Measurements from ENCODE around the gene SOX6.

Gene SOX6

DNA sequence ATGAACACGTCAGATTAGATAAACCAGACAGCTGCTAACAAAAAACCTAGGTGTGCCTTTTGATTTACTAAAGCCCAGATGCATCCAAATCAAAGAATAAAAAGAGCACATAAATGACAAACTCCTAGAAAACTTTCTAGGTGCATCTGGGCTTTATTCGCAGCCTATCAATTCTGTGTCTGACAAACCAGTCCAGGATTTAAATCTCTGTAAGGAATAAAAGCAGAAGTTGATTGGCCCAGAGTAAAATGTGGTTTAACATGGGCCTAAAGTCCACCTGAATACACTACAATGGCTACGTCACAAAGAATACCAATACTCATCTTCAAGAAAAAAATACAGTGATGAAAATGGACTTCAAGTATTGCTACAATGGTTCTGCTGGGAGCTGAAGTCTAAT lies 66.8 kb downstream of the SOX6 start:
- no peak overlapping the region for H3K4me3 ChIP-seq (ENCODE audit: low read depth in 1 of 2, low read length in 1 of 2)
- no peaks in the 10 kb centered on the region for H3K36me3 ChIP-seq
- H3K4me1 ChIP-seq (ENCODE audit: control insufficient read depth in 1 of 2, insufficient read depth in 1 of 2, low read depth in 1 of 2, low read length in 1 of 2): no peaks in the 10 kb centered on the region
- no peaks in the 10 kb centered on the region for H3K27me3 ChIP-seq
- TF ChIP-seq, protein P1, sequence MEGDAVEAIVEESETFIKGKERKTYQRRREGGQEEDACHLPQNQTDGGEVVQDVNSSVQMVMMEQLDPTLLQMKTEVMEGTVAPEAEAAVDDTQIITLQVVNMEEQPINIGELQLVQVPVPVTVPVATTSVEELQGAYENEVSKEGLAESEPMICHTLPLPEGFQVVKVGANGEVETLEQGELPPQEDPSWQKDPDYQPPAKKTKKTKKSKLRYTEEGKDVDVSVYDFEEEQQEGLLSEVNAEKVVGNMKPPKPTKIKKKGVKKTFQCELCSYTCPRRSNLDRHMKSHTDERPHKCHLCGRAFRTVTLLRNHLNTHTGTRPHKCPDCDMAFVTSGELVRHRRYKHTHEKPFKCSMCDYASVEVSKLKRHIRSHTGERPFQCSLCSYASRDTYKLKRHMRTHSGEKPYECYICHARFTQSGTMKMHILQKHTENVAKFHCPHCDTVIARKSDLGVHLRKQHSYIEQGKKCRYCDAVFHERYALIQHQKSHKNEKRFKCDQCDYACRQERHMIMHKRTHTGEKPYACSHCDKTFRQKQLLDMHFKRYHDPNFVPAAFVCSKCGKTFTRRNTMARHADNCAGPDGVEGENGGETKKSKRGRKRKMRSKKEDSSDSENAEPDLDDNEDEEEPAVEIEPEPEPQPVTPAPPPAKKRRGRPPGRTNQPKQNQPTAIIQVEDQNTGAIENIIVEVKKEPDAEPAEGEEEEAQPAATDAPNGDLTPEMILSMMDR (IDR thresholded peaks at IDR 0.05): no peak
- no peaks in the 10 kb centered on the region for H3K9me3 ChIP-seq
- H3K27ac ChIP-seq: no peak overlapping the region

DNA sequence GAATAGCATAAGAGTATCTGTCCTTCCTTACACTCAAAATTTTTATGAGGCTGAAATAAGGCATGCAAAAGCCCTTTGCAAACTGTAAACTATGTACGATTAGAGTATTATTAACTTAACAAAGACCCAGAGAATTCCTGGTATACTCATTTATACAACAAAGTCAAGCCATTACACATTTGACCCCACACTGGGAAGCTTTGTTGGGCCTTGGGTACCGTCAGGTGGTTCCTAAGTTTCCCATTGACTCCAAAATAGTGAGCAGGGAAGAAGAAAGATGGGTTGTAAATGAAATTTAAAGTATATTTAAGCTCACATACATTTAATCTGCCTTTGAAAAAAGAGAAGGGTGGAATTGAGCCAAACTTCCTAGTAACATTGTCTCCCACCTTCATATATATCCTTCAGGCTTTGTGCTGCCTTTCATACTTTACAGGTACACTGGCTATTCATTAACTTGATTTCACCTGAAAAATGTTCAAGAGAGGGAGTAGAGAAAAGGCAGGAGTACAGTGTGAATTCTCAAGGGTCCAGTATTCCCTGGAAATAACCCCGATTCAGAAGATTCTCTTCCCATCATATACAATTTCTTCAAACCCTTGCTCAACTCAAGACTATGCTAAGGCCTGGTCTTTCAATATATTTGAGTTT lies 68.6 kb downstream of the SOX6 start:
- Histone ChIP-seq H3K9me3 (no peaks in the 10 kb centered on the region), H3K36me3 (no peaks in the 10 kb centered on the region), H3K4me3 (ENCODE audit: low read depth in 1 of 2, low read length in 1 of 2) (no peak overlapping the region), H3K27me3 (no peaks in the 10 kb centered on the region), H3K4me1 (ENCODE audit: control insufficient read depth in 1 of 2, insufficient read depth in 1 of 2, low read depth in 1 of 2, low read length in 1 of 2) (no peaks in the 10 kb centered on the region), H3K27ac (no peak overlapping the region)
- TF ChIP-seq, protein P1 (IDR thresholded peaks at IDR 0.05): no peak

DNA sequence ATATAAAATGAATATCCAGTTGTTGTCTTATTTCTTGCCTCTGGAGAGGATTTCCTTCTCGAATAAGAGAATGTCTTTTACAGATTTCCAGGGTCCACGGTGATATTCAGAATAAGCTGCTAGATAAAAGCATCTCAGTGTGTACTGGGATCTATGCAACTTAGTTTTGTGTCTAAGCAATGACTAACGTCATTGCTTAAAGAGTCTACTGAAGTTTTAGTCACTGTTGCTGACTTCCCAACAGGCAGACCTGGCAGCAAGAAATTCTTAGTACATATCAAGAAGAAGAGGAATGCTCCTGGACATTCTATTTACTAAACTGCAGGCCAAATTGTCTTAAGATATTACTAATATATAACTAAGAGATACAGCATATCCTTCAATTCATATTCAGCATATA lies 70.3 kb downstream of the SOX6 start:
- TF ChIP-seq, protein P1 (IDR thresholded peaks at IDR 0.05): no peak
- Histone ChIP-seq H3K4me1 (ENCODE audit: control insufficient read depth in 1 of 2, insufficient read depth in 1 of 2, low read depth in 1 of 2, low read length in 1 of 2) (no peaks in the 10 kb centered on the region), H3K4me3 (ENCODE audit: low read depth in 1 of 2, low read length in 1 of 2) (no peak overlapping the region), H3K27ac (no peak overlapping the region), H3K36me3 (no peaks in the 10 kb centered on the region), H3K27me3 (no peaks in the 10 kb centered on the region), H3K9me3 (no peaks in the 10 kb centered on the region)

DNA sequence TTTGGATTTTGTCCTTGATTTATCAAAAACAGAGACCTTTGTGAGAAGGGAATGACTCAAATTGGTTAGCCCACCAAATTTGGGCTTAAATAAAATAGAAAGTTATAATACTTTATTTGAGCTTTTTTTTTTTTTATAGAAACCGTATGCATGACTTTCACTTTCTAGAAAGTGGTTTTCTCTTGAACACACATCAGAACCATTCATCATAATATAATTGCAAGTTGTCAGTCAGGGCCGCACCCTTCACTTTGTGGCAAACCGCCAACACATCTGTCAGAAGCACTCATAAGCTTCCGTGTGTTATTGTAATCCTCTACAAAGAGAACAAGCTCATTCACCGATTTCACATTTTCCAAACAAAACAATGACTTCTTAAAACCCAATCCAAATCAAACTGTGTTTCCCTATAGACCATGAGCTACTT lies 76.1 kb downstream of the SOX6 start:
- no peak overlapping the region for H3K27ac ChIP-seq

DNA sequence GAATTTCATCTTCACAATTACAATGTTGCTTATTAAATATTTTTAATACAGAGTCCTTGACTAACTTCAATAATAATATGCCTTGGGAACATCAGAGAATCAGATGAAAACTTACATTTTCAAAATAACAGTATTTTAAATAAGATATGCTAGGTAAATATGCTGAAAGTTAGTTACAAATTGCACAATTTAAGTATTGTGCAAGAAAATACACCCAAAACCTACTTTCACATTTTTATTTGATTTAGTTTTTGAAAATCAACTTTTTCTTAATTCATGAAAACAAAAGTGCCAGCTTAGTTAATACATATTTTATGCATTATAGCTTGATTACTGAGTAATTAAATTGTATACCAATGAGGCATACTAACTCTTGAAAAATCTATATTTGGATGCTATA lies 76.8 kb downstream of the SOX6 start:
- H3K27ac ChIP-seq: no peak overlapping the region
- no peak overlapping the region for H3K4me3 ChIP-seq (ENCODE audit: low read depth in 1 of 2, low read length in 1 of 2)
- no peaks in the 10 kb centered on the region for H3K4me1 ChIP-seq (ENCODE audit: control insufficient read depth in 1 of 2, insufficient read depth in 1 of 2, low read depth in 1 of 2, low read length in 1 of 2)
- H3K27me3 ChIP-seq: no peaks in the 10 kb centered on the region
- TF ChIP-seq, protein P1 (IDR thresholded peaks at IDR 0.05): no peak
- H3K9me3 ChIP-seq: no peaks in the 10 kb centered on the region
- no peaks in the 10 kb centered on the region for H3K36me3 ChIP-seq

More for the DNA sequence above, 76.1 kb downstream of the SOX6 start:
- Histone ChIP-seq H3K36me3 (no peaks in the 10 kb centered on the region), H3K4me1 (ENCODE audit: control insufficient read depth in 1 of 2, insufficient read depth in 1 of 2, low read depth in 1 of 2, low read length in 1 of 2) (no peaks in the 10 kb centered on the region), H3K4me3 (ENCODE audit: low read depth in 1 of 2, low read length in 1 of 2) (no peak overlapping the region), H3K27me3 (no peaks in the 10 kb centered on the region), H3K9me3 (no peaks in the 10 kb centered on the region)
- TF ChIP-seq, protein P1 (IDR thresholded peaks at IDR 0.05): no peak
